ENCODE measurements around the gene PCBP4.

DNA sequence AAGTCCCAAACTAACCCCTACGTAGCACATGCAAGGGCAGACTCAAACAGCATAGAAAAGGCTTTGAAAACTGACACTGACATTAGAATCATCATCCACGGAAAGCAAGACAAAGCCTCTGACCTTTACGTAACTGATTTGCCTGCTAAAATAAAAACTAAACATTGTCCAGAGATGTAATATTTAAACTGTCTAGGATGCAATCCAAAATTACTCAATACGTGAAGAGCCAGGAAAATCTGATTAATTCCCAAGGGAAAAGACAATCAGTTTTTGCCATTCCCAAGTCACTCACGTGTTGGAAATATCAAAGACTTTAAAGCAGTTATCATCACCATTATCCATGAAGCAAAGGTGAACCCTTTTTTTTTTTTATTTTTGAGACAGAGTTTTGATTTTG, 50.8 kb downstream of the PCBP4 start:
- TF ChIP-seq, protein P1, sequence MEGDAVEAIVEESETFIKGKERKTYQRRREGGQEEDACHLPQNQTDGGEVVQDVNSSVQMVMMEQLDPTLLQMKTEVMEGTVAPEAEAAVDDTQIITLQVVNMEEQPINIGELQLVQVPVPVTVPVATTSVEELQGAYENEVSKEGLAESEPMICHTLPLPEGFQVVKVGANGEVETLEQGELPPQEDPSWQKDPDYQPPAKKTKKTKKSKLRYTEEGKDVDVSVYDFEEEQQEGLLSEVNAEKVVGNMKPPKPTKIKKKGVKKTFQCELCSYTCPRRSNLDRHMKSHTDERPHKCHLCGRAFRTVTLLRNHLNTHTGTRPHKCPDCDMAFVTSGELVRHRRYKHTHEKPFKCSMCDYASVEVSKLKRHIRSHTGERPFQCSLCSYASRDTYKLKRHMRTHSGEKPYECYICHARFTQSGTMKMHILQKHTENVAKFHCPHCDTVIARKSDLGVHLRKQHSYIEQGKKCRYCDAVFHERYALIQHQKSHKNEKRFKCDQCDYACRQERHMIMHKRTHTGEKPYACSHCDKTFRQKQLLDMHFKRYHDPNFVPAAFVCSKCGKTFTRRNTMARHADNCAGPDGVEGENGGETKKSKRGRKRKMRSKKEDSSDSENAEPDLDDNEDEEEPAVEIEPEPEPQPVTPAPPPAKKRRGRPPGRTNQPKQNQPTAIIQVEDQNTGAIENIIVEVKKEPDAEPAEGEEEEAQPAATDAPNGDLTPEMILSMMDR (IDR thresholded peaks at IDR 0.05 in 8 of 11, conservative IDR thresholded peaks at IDR 0.05 in 3 of 11): no peak
- no peak for TF ChIP-seq POLR2A (IDR thresholded peaks at IDR 0.05)
